NOMO-1 (cell line): ENCODE results near the gene ZDBF2.
"Not testable (repeated sequence)": the region's sequence is repeated elsewhere in the genome, so short reads cannot be mapped to it uniquely, and the experiment has no call there.

ENCODE experiments used
- DNase-seq, 2 experiments: peaks; one replicate each; lab custom pipeline; 2025; ENCODE audit not compliant: unreplicated experiment in 2 of 2; lab: John Stamatoyannopoulos, UW

The ZDBF2 gene

GRCh38 chr2:206274434-206275311 is at the start of gene ZDBF2:
Gene ZDBF2, plus strand, starts transcription at chr2:206274663. Its CDS starts 7,187 bp downstream, at chr2:206281850.
- DNase-seq: no peak

GRCh38 chr2:206225435-206226232 is 48.8 kb upstream of the ZDBF2 start:
- DNase-seq: no peak

- not testable (repeated sequence) for DNase-seq
These were observed 45.8 kb upstream of the ZDBF2 start for GRCh38 chr2:206228636-206229035.

GRCh38 chr2:206229642-206230041 is 44.8 kb upstream of the ZDBF2 start:
- DNase-seq: no peak

- DNase-seq: no peak
These were observed 44.3 kb upstream of the ZDBF2 start for GRCh38 chr2:206230060-206230762.

- DNase-seq: no peak
These were observed 42.7 kb upstream of the ZDBF2 start for GRCh38 chr2:206231669-206232286.

- DNase-seq: no peak
These were observed 42.0 kb upstream of the ZDBF2 start for GRCh38 chr2:206232287-206233035.

- no peak for DNase-seq
These were observed 35.3 kb upstream of the ZDBF2 start for GRCh38 chr2:206239157-206239556.

GRCh38 chr2:206240327-206240726 is 34.1 kb upstream of the ZDBF2 start:
- no peak for DNase-seq

GRCh38 chr2:206241736-206242135 is 32.7 kb upstream of the ZDBF2 start:
- no peak for DNase-seq

GRCh38 chr2:206245265-206245672 is 29.2 kb upstream of the ZDBF2 start:
- peak in 1 of 2 experiments; percentile 74 for DNase-seq

GRCh38 chr2:206250041-206250897 is 24.2 kb upstream of the ZDBF2 start:
- DNase-seq: no peak

- no peak for DNase-seq
These were observed 21.2 kb upstream of the ZDBF2 start for GRCh38 chr2:206253125-206253776.

- no peak for DNase-seq
These were observed 20.7 kb upstream of the ZDBF2 start for GRCh38 chr2:206253777-206254166.

GRCh38 chr2:206255003-206255402 is 19.5 kb upstream of the ZDBF2 start:
- DNase-seq: no peak

- no peak for DNase-seq
These were observed 17.7 kb upstream of the ZDBF2 start for GRCh38 chr2:206256706-206257205.

GRCh38 chr2:206257350-206257749 is 17.1 kb upstream of the ZDBF2 start:
- DNase-seq: no peak

- DNase-seq: no peak
These were observed 16.6 kb upstream of the ZDBF2 start for GRCh38 chr2:206257861-206258260.
